NCI-H2196 treated with DMSO at 0.1 percent for 48 hours (cell line): ENCODE measurements around the gene C22orf23.

Experiments used
- DNase-seq: peaks from one replicate; lab custom pipeline; 2025; ENCODE audit not compliant: unreplicated experiment; lab: John Stamatoyannopoulos, UW

The C22orf23 gene

GRCh38 chr22:37953437-37954179, at the start of gene C22orf23, which contains the start of gene POLR2F:
C22orf23 (minus strand) TSS chr22:37953601; CDS start chr22:37953149, 452 bp downstream.
POLR2F (plus strand) TSS chr22:37953699; CDS start chr22:37953788, 89 bp downstream.
- peak; percentile 42 for DNase-seq

GRCh38 chr22:37999640-38000272, 46.4 kb upstream of the C22orf23 start:
- DNase-seq = no peak

GRCh38 chr22:37999236-37999635, 45.8 kb upstream of the C22orf23 start:
- no peak for DNase-seq

- DNase-seq = no peak
These were observed 45.1 kb upstream of the C22orf23 start for GRCh38 chr22:37998543-37998942.

GRCh38 chr22:37996515-37997246, 43.3 kb upstream of the C22orf23 start:
- no peak for DNase-seq

- no peak for DNase-seq
These were observed 42.7 kb upstream of the C22orf23 start for GRCh38 chr22:37996079-37996478.

GRCh38 chr22:37995460-37995859, 42.1 kb upstream of the C22orf23 start:
- no peak for DNase-seq

GRCh38 chr22:37994982-37995381, 41.6 kb upstream of the C22orf23 start:
- no peak for DNase-seq

- no peak for DNase-seq
These were observed 40.6 kb upstream of the C22orf23 start for GRCh38 chr22:37994049-37994448.

- DNase-seq = no peak
These were observed 38.5 kb upstream of the C22orf23 start for GRCh38 chr22:37991731-37992442.

- DNase-seq = no peak
These were observed 37.5 kb upstream of the C22orf23 start for GRCh38 chr22:37990862-37991261.

- DNase-seq = no peak
These were observed 36.9 kb upstream of the C22orf23 start for GRCh38 chr22:37990301-37990700.

- DNase-seq = no peak
These were observed 36.0 kb upstream of the C22orf23 start for GRCh38 chr22:37989146-37990045.

GRCh38 chr22:37986371-37986770, 33.0 kb upstream of the C22orf23 start:
- no peak for DNase-seq

GRCh38 chr22:37985751-37986281, 32.4 kb upstream of the C22orf23 start:
- DNase-seq = no peak

GRCh38 chr22:37985050-37985585, 31.7 kb upstream of the C22orf23 start:
- no peak for DNase-seq

GRCh38 chr22:37983860-37984791, 30.7 kb upstream of the C22orf23 start, which contains the start of gene SOX10:
SOX10 (minus strand) TSS chr22:37984555; CDS start chr22:37983784, 771 bp downstream.
- no peak for DNase-seq
